GM12891 (cell line): Measurements from ENCODE around the gene MBNL2.

Source experiments
- DNase-seq: peaks from one replicate; pipeline ENCODE4 v3.0.0; 2011; ENCODE audit warnings: low spot score; ENCODE audit not compliant: insufficient read length
- FAIRE-seq: peaks from 2 replicates; lab custom pipeline; 2011; peaks lifted over from hg19 to GRCh38; lab: Jason Lieb, UNC
- PAX5 ChIP-seq: IDR thresholded peaks from 2 replicates; pipeline ENCODE4 v1.6.1; 2011; ENCODE audit warnings: low read length, moderate library complexity, mild to moderate bottlenecking; ENCODE audit not compliant: insufficient read depth, severe bottlenecking
- POLR2A ChIP-seq: IDR thresholded peaks from 2 replicates; pipeline ENCODE4 v1.6.1; 2011; ENCODE audit warnings: low read depth, low read length, control low read depth
- POLR2AphosphoS5 ChIP-seq: IDR thresholded peaks from 2 replicates; pipeline ENCODE4 v1.6.1; 2011; ENCODE audit warnings: low read depth, low read length, control low read depth
- POU2F2 ChIP-seq: IDR thresholded peaks from 2 replicates; pipeline ENCODE4 v1.6.1; 2011; ENCODE audit warnings: low read depth, mild to moderate bottlenecking, control low read depth, low read length, moderate library complexity
- SPI1 ChIP-seq: IDR thresholded peaks from 2 replicates; pipeline ENCODE4 v1.6.1; 2011; ENCODE audit warnings: low read depth, low read length, control low read depth
- TAF1 ChIP-seq: IDR thresholded peaks from 2 replicates; pipeline ENCODE4 v1.6.1; 2011; ENCODE audit warnings: low read depth, low read length, control low read depth

Gene MBNL2

GRCh38 chr13:97408938-97409337 lies 186.8 kb downstream of the MBNL2 start:
- FAIRE-seq (no peak), DNase-seq (no peak)
- TF ChIP-seq SPI1 (no peak), TAF1 (no peak), POLR2A (no peak), PAX5 (no peak), POU2F2 (no peak), POLR2AphosphoS5 (no peak)

GRCh38 chr13:97411984-97412383 lies 189.9 kb downstream of the MBNL2 start:
- no peak for TF ChIP-seq SPI1

GRCh38 chr13:97413694-97414093 lies 191.6 kb downstream of the MBNL2 start:
- DNase-seq (no peak), FAIRE-seq (no peak)
- TF ChIP-seq POLR2A: no peak
- TF ChIP-seq PAX5: no peak
- TF ChIP-seq SPI1: no peak
- no peak for TF ChIP-seq POLR2AphosphoS5
- no peak for TF ChIP-seq POU2F2
- no peak for TF ChIP-seq TAF1

More at GRCh38 chr13:97411984-97412383, 189.9 kb downstream of the MBNL2 start:
- FAIRE-seq (no peak), DNase-seq (no peak)

GRCh38 chr13:97414392-97414791 lies 192.3 kb downstream of the MBNL2 start:
- DNase-seq: no peak
- FAIRE-seq: no peak
- no peak for TF ChIP-seq PAX5
- TF ChIP-seq TAF1: no peak
- no peak for TF ChIP-seq SPI1

GRCh38 chr13:97417698-97418097 lies 195.6 kb downstream of the MBNL2 start:
- no peak for DNase-seq
- TF ChIP-seq POLR2A: no peak
- no peak for TF ChIP-seq POU2F2
- no peak for TF ChIP-seq TAF1
- TF ChIP-seq POLR2AphosphoS5: no peak
- no peak for TF ChIP-seq SPI1
- TF ChIP-seq PAX5: no peak

GRCh38 chr13:97422118-97423054 lies 200.3 kb downstream of the MBNL2 start:
- no peak for TF ChIP-seq TAF1
- TF ChIP-seq POLR2A: no peak
- no peak for TF ChIP-seq POLR2AphosphoS5
- TF ChIP-seq POU2F2: no peak
- TF ChIP-seq SPI1: no peak
- TF ChIP-seq PAX5: no peak
- FAIRE-seq: no peak
- DNase-seq: no peak

More at GRCh38 chr13:97417698-97418097, 195.6 kb downstream of the MBNL2 start:
- no peak for FAIRE-seq

GRCh38 chr13:97423300-97424045 lies 201.3 kb downstream of the MBNL2 start:
- no peak for TF ChIP-seq POLR2AphosphoS5
- no peak for TF ChIP-seq POLR2A
- no peak for TF ChIP-seq PAX5
- no peak for TF ChIP-seq TAF1
- no peak for TF ChIP-seq SPI1
- DNase-seq (no peak), FAIRE-seq (no peak)

GRCh38 chr13:97425590-97425989 lies 203.5 kb downstream of the MBNL2 start:
- no peak for DNase-seq
- FAIRE-seq: no peak
- TF ChIP-seq SPI1 (no peak), POU2F2 (no peak), TAF1 (no peak), POLR2AphosphoS5 (no peak), POLR2A (no peak), PAX5 (no peak)

GRCh38 chr13:97426695-97427094 lies 204.6 kb downstream of the MBNL2 start:
- TF ChIP-seq POU2F2 (no peak), POLR2AphosphoS5 (no peak), TAF1 (no peak), POLR2A (no peak), SPI1 (no peak), PAX5 (no peak)
- no peak for FAIRE-seq
- no peak for DNase-seq

- no peak for FAIRE-seq
- no peak for TF ChIP-seq PAX5
- TF ChIP-seq POLR2A: no peak
- TF ChIP-seq POU2F2: no peak
- TF ChIP-seq POLR2AphosphoS5: no peak
- TF ChIP-seq TAF1: no peak
- TF ChIP-seq SPI1: no peak
- DNase-seq: no peak
Observed at GRCh38 chr13:97429681-97430081, 207.5 kb downstream of the MBNL2 start.

- no peak for FAIRE-seq
- no peak for TF ChIP-seq POLR2A
- DNase-seq: no peak
Observed at GRCh38 chr13:97430296-97430695, 208.2 kb downstream of the MBNL2 start.
